Endodermal cell (in vitro differentiated cells): ENCODE measurements around the gene ACOX3. TPM values are rescaled to one million over a fixed set of nuclear protein-coding genes. Genes with fewer than 3 reads are reported as not detected.
A peak's percentile ranks its signal among the peaks of the same experiment; 100 is the strongest.

Experiments used
- DNase-seq: peaks from one replicate; pipeline ENCODE4 v3.0.0-alpha.2; 2017
- H3K27ac ChIP-seq: 2 replicates; pipeline ENCODE4 v1.5.1; 2013; ENCODE audit warnings: mild to moderate bottlenecking, low read depth, low read length, moderate library complexity
- H3K27me3 ChIP-seq: 2 replicates; pipeline ENCODE4 v1.6.1; 2013; ENCODE audit warnings: mild to moderate bottlenecking, low read length, moderate library complexity; ENCODE audit not compliant: insufficient read depth, control insufficient read depth, poor library complexity, severe bottlenecking
- H3K36me3 ChIP-seq: 2 replicates; pipeline ENCODE4 v1.7.0; 2013; ENCODE audit warnings: mild to moderate bottlenecking, low read length, moderate library complexity; ENCODE audit not compliant: control insufficient read depth, insufficient read depth
- H3K4me1 ChIP-seq: one replicate; pipeline ENCODE4 v1.7.0; 2013; ENCODE audit warnings: low read length; ENCODE audit not compliant: control insufficient read depth, insufficient read depth
- H3K4me3 ChIP-seq: 2 replicates; pipeline ENCODE4 v1.5.1; 2013; ENCODE audit warnings: mild to moderate bottlenecking, low read length, moderate library complexity
- H3K9ac ChIP-seq: 2 replicates; pipeline ENCODE4 v1.6.1; 2013; ENCODE audit warnings: mild to moderate bottlenecking, low read length, moderate library complexity; ENCODE audit not compliant: poor library complexity, severe bottlenecking; ENCODE audit errors: extremely low read depth
- H3K9me3 ChIP-seq: 2 replicates; pipeline ENCODE4 v1.6.1; 2013; ENCODE audit warnings: mild to moderate bottlenecking, low read length, moderate library complexity; ENCODE audit not compliant: control insufficient read depth
- H3K27ac Mint-ChIP-seq: 2 replicates; pipeline ENCODE4 v1.8.0; 2020; ENCODE audit warnings: mixed read lengths
- H3K27me3 Mint-ChIP-seq: 2 replicates; pipeline ENCODE4 v1.8.0; 2021; ENCODE audit warnings: mild to moderate bottlenecking, mixed read lengths; ENCODE audit not compliant: insufficient read depth
- H3K36me3 Mint-ChIP-seq: 2 replicates; pipeline ENCODE4 v1.8.0; 2020; ENCODE audit warnings: low read depth, mixed read lengths
- H3K4me1 Mint-ChIP-seq: 2 replicates; pipeline ENCODE4 v1.8.0; 2020; ENCODE audit warnings: mixed read lengths
- H3K4me3 Mint-ChIP-seq: 2 replicates; pipeline ENCODE4 v1.8.0; 2020; ENCODE audit warnings: mild to moderate bottlenecking, moderate library complexity, mixed read lengths
- H3K9me3 Mint-ChIP-seq: 2 replicates; pipeline ENCODE4 v1.8.0; 2020; ENCODE audit warnings: mild to moderate bottlenecking, mixed read lengths
- WGBS, 2 experiments: methylation state at CpG; one replicate each; pipeline versions ENCODE4 v1.1.5 to v1.1.7; 2013; ENCODE audit warnings: missing lambda C conversion rate in 2 of 2, mixed read lengths in 1 of 2; ENCODE audit not compliant: insufficient coverage in 1 of 2, insufficient read length in 1 of 2; 5-methylcytosine and 5-hydroxymethylcytosine counted together
- total RNA-seq, 2 donors: library from RNA; stranded (reverse); fragmentation: NEBNext Ultra II Directional in 1 of 2; extraction: Animal tissue kit (Norgen Biotek cat#: 25700) in 1 of 2; gene quantifications; 2 replicates in 1 of 2; 3 replicates in 1 of 2; pipeline ENCODE4 v1.2.1, GENCODE V29; 2021
- TF ChIP-seq, protein P1 (sequence below): fragments of 200-600 bp; sonication (generic); conservative IDR thresholded peaks from 2 replicates; pipeline ENCODE4 v1.5.0; 2021; ENCODE audit warnings: antibody characterized with exemption, mild to moderate bottlenecking

Gene ACOX3
- total RNA-seq, 2 donors from 2014 or later: 55.1 to 146 TPM

DNA sequence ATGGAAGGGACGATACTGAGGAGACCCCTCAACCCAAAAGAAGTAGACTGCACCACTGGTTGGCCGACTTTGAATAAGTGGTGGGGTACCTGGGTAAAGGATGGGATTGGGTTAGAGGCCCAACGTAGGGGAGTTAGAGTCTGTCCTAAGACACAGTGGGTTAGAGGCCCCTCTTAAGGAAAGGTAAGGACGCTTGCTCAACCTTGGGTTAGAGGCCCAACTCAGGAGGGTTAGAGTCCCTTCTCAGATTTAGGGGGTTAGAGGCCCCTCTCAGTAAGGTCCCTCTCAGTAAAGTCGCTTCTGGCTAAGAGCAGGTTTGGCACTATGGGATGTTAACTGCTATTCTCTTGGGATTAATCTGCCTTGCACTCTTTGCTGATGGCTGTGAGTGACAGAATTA is 81.3 kb downstream of the ACOX3 start:
- Mint-ChIP-seq H3K27ac (no peak overlapping the region), H3K9me3 (peaks cover 24% of the 10 kb centered on the region)

DNA sequence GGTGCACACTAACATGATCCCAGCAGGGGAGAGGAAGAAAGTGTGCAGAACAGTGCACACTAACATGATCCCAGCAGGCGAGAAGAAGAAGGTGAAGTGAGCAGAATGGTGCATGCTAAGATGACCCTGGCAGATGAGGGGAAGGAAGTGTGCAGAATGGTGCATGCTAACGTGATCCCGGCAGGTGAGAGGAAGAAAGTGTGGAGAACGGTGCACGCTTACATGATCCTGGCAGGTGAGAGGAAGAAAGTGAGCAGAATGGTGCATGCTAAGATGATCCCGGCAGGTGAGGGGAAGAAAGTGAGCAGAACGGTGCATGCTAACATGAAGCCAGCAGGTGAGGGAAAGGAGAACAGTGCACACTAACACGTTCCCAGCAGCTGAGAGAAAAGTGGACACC is 83.7 kb downstream of the ACOX3 start:
- WGBS, 2 experiments: 89 to 94% methylated on average over 8 of the region's 8 CpGs
- DNase-seq: peak; percentile 41
- Mint-ChIP-seq H3K27ac (no peak overlapping the region), H3K9me3 (peaks cover 12% of the 10 kb centered on the region), H3K27me3 (peaks cover 6% of the 10 kb centered on the region), H3K4me3 (no peak overlapping the region), H3K36me3 (no peaks in the 10 kb centered on the region), H3K4me1 (peaks cover 7% of the 10 kb centered on the region)
- TF ChIP-seq, protein P1, sequence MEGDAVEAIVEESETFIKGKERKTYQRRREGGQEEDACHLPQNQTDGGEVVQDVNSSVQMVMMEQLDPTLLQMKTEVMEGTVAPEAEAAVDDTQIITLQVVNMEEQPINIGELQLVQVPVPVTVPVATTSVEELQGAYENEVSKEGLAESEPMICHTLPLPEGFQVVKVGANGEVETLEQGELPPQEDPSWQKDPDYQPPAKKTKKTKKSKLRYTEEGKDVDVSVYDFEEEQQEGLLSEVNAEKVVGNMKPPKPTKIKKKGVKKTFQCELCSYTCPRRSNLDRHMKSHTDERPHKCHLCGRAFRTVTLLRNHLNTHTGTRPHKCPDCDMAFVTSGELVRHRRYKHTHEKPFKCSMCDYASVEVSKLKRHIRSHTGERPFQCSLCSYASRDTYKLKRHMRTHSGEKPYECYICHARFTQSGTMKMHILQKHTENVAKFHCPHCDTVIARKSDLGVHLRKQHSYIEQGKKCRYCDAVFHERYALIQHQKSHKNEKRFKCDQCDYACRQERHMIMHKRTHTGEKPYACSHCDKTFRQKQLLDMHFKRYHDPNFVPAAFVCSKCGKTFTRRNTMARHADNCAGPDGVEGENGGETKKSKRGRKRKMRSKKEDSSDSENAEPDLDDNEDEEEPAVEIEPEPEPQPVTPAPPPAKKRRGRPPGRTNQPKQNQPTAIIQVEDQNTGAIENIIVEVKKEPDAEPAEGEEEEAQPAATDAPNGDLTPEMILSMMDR: no peak
- H3K27me3 ChIP-seq: no peaks in the 10 kb centered on the region
- H3K4me1 ChIP-seq: no peaks in the 10 kb centered on the region
- no peak overlapping the region for H3K27ac ChIP-seq
- no peak overlapping the region for H3K4me3 ChIP-seq
- peaks cover 6% of the 10 kb centered on the region for H3K9me3 ChIP-seq
- H3K36me3 ChIP-seq: no peaks in the 10 kb centered on the region
- no peak overlapping the region for H3K9ac ChIP-seq

More for the DNA sequence above, 81.3 kb downstream of the ACOX3 start:
- Mint-ChIP-seq H3K36me3 (peaks cover 13% of the 10 kb centered on the region), H3K4me1 (peaks cover 4% of the 10 kb centered on the region), H3K4me3 (no peak overlapping the region), H3K27me3 (peaks cover 5% of the 10 kb centered on the region)
- no peaks in the 10 kb centered on the region for H3K27me3 ChIP-seq
- no peak overlapping the region for H3K4me3 ChIP-seq
- WGBS, 2 experiments: 88 to 100% methylated on average over 1 to 5 of the region's 5 CpGs
- TF ChIP-seq, protein P1: no peak
- no peaks in the 10 kb centered on the region for H3K4me1 ChIP-seq
- H3K27ac ChIP-seq: no peak overlapping the region
- H3K36me3 ChIP-seq: peaks cover 5% of the 10 kb centered on the region
- H3K9ac ChIP-seq: no peak overlapping the region
- no peak for DNase-seq
- H3K9me3 ChIP-seq: peaks cover 20% of the 10 kb centered on the region

DNA sequence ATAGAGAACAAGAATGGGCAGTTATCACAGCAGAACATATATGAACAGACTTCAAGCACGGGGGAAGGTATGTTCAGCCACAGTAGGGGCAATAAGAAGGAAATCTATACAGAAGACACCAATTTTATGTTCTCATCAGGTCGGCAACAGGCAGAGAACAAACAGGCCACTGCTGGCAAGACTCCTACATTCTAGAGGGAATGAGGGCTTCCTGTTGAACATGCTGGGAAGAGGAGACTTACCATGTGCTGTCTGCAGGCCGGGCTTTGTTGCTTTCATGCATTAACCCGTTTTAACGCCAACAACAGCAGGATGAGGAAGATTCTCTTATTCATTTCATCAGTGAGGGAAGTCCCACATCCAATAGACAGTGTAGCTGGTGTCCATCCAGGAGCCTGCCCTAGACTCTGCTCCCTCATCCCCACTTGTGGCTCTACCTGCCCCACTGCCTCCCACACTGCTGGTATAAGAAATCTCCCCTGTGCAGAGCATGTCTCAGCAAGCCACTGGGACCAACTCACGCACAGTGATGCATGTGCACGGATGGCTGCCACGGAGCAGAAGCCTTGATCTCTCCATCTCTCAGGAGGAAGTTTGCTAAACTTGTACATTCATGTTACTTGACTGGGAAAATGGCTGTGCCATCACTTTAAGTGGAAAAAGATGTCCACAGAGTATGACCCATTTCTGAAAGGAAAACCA is 84.5 kb downstream of the ACOX3 start:
- H3K4me1 Mint-ChIP-seq: peaks cover 10% of the 10 kb centered on the region
- peaks cover 4% of the 10 kb centered on the region for H3K9me3 Mint-ChIP-seq
- no peaks in the 10 kb centered on the region for H3K9me3 ChIP-seq
- no peaks in the 10 kb centered on the region for H3K36me3 Mint-ChIP-seq
- H3K4me1 ChIP-seq: no peaks in the 10 kb centered on the region
- no peak overlapping the region for H3K27ac ChIP-seq
- no peak overlapping the region for H3K4me3 ChIP-seq
- no peak overlapping the region for H3K9ac ChIP-seq
- 87 to 93% methylated on average over 7 to 8 of the region's 8 CpGs for WGBS, 2 experiments
- H3K36me3 ChIP-seq: no peaks in the 10 kb centered on the region
- DNase-seq: peak; percentile 15
- no peak overlapping the region for H3K27ac Mint-ChIP-seq
- peaks cover 6% of the 10 kb centered on the region for H3K27me3 Mint-ChIP-seq
- no peak overlapping the region for H3K4me3 Mint-ChIP-seq
- TF ChIP-seq, protein P1: no peak
- no peaks in the 10 kb centered on the region for H3K27me3 ChIP-seq
